Uterus (tissue), 4 donors: ENCODE data around the gene OR13C4. TPM values are rescaled to one million over a fixed set of nuclear protein-coding genes. Genes with fewer than 3 reads are reported as not detected.

Experiments used
- DNase-seq, 2 donors: peaks; one replicate each; pipeline ENCODE4 v3.0.0-alpha.2; 2019 to 2020
- H3K27ac ChIP-seq, 2 donors: fragments of 200-600 bp; sonication (generic); 1 replicate in 1 of 2; 2 replicates in 1 of 2; pipeline ENCODE4 v1.5.1; 2016 to 2018
- H3K27me3 ChIP-seq, 2 donors: fragments of 200-600 bp; sonication (generic); one replicate each; pipeline ENCODE4 v1.5.1; 2018 to 2019; ENCODE audit warnings: control low read depth in 1 of 2
- H3K36me3 ChIP-seq, 2 donors: fragments of 200-600 bp; sonication (generic); one replicate each; pipeline ENCODE4 v1.5.1; 2019; ENCODE audit warnings: control low read depth in 1 of 2
- H3K4me1 ChIP-seq, 2 donors: fragments of 200-600 bp; sonication (generic); one replicate each; pipeline ENCODE4 v1.5.1; 2018 to 2019; ENCODE audit warnings: control low read depth in 1 of 2
- H3K4me3 ChIP-seq, 2 donors: fragments of 200-600 bp; sonication (generic); 1 replicate in 1 of 2; 2 replicates in 1 of 2; pipeline ENCODE4 v1.5.1; 2018 to 2019; ENCODE audit warnings: mild to moderate bottlenecking in 1 of 2
- H3K9me3 ChIP-seq, 2 donors: fragments of 200-600 bp; sonication (generic); one replicate each; pipeline ENCODE4 v1.5.1; 2019; ENCODE audit warnings: control low read depth in 1 of 2
- POLR2A ChIP-seq, 2 donors: fragments of 450-650 bp; IDR thresholded peaks; one replicate each; pipeline ENCODE4 v1.6.1; 2016; ENCODE audit warnings: antibody characterized with exemption in 2 of 2, mild to moderate bottlenecking in 1 of 2, moderate library complexity in 1 of 2
- intact Hi-C: fragments of 100-400 bp; cut with DNase I; formaldehyde crosslinking; loops from one replicate; pipeline ENCODE4 v1.15.1; 2023; ENCODE audit warnings: low total_unique reads
- total RNA-seq, 4 donors: library from RNA; depleted of rRNA in 3 of 4; stranded (reverse); fragments of >200 nt in 3 of 4; gene quantifications; one replicate each; pipeline versions ENCODE4 v1.1.0 to v1.2.4, GENCODE V29; 2014 to 2023
- TF ChIP-seq, protein P1 (sequence below), 4 experiments: fragments of 200-600 bp in 2 of 4; fragments of 450-650 bp in 2 of 4; sonication (generic) in 2 of 4; IDR thresholded peaks; one replicate each; pipeline ENCODE4 v1.5.1; 2016 to 2019; ENCODE audit warnings: antibody characterized with exemption in 4 of 4, mild to moderate bottlenecking in 2 of 4, moderate library complexity in 1 of 4
- donor health status: DM: yes; HTN: yes; CAD: no.

Gene OR13C4
- total RNA-seq, 4 donors from 2014 or later = 0.97 TPM; not detected in 3

DNA sequence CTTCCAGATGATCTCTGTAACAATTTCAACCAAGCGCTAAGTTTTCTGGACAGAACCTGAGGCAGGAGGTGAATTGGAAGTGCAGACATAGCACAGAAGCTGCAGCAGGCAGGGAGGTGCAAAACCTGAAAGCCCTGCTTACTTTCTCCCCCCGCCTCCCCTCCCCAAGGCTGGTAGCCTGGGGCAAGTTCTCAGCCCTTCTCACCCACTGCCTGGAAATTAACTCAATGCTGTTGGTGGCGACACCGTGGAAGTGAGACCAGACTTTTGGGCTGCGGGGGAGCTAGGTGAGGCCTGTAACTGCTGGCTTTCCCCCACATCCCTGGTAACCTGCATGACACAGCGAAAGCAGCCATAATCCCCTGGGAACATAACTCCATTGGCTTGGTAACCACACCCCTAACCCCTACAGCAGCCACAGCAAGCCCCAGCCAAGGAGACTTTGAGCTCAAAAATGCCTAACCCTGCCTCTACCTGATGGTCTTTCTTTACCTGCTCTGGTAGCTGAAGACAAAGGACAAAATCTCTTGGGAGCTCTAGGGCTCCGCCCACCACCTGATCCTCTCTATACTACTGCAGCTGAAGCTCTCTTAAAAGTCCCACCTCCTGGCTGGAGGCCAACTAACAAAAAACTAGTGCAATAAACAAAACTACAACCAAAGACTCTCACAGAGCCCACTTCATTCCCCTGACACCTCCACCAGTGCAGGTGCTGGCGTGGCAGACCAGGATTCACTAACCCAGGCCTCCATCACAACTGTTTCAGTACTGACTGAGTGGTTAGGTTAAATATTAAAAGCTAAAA lies 30.0 kb upstream of the OR13C4 start:
- Histone ChIP-seq H3K27me3 (no peaks in the 10 kb centered on the region), H3K27ac (no peak overlapping the region), H3K36me3 (no peaks in the 10 kb centered on the region), H3K4me3 (no peak overlapping the region), H3K9me3 (no peaks in the 10 kb centered on the region), H3K4me1 (no peaks in the 10 kb centered on the region)
- no peak for TF ChIP-seq POLR2A (IDR thresholded peaks at IDR 0.05)
- TF ChIP-seq, protein P1, sequence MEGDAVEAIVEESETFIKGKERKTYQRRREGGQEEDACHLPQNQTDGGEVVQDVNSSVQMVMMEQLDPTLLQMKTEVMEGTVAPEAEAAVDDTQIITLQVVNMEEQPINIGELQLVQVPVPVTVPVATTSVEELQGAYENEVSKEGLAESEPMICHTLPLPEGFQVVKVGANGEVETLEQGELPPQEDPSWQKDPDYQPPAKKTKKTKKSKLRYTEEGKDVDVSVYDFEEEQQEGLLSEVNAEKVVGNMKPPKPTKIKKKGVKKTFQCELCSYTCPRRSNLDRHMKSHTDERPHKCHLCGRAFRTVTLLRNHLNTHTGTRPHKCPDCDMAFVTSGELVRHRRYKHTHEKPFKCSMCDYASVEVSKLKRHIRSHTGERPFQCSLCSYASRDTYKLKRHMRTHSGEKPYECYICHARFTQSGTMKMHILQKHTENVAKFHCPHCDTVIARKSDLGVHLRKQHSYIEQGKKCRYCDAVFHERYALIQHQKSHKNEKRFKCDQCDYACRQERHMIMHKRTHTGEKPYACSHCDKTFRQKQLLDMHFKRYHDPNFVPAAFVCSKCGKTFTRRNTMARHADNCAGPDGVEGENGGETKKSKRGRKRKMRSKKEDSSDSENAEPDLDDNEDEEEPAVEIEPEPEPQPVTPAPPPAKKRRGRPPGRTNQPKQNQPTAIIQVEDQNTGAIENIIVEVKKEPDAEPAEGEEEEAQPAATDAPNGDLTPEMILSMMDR (IDR thresholded peaks at IDR 0.05) = no peak
- intact Hi-C loops = no loop called here
- no peak for DNase-seq

DNA sequence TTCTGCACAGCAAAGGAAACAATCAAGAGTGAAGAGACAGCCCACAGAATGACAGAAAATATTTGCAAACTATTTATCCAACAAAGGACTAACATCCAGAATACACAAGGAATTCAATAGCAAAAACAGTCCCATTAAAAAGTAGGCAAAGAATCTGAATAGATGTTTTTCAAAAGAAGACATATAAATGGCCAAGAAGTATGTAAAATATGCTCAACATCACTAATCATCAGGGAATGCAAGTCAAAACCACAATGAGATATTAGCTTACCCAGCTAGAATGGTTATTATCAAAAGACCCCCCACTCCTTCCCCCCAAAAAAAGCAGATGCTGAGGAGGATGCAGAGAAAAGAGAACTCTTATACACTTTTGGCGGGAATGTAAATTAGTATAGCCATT lies 28.5 kb upstream of the OR13C4 start:
- Histone ChIP-seq H3K4me3 (no peak overlapping the region), H3K27me3 (no peaks in the 10 kb centered on the region), H3K4me1 (no peaks in the 10 kb centered on the region), H3K36me3 (no peaks in the 10 kb centered on the region), H3K27ac (no peak overlapping the region), H3K9me3 (no peaks in the 10 kb centered on the region)
- TF ChIP-seq POLR2A (IDR thresholded peaks at IDR 0.05) = no peak
- TF ChIP-seq, protein P1 (IDR thresholded peaks at IDR 0.05) = no peak
- intact Hi-C loops = no loop called here
- DNase-seq = no peak

DNA sequence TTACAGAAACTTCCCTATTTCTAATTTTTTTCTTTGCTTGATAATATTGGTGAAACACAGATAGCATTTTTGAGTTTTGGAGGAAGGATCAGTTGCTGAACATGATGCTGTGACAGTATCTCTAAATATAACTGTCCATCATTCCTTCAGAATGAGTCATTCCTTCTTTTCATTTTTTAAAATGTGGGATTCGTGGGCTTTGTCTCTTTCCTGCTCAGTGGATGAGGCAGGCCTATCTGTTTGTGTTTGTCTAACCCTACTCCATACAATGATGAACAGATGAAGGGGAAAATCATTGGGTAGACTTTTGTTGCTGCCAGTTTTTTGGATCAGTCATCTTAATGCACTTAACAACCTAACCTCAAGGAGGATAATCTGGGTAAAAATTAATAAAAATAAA lies 26.3 kb upstream of the OR13C4 start:
- no peaks in the 10 kb centered on the region for H3K9me3 ChIP-seq
- intact Hi-C loops = no loop called here
- DNase-seq = no peak
- no peaks in the 10 kb centered on the region for H3K36me3 ChIP-seq
- H3K27me3 ChIP-seq = no peaks in the 10 kb centered on the region
- TF ChIP-seq POLR2A (IDR thresholded peaks at IDR 0.05) = no peak
- TF ChIP-seq, protein P1 (IDR thresholded peaks at IDR 0.05) = no peak
- no peak overlapping the region for H3K4me3 ChIP-seq
- H3K27ac ChIP-seq = no peak overlapping the region
- H3K4me1 ChIP-seq = no peaks in the 10 kb centered on the region

DNA sequence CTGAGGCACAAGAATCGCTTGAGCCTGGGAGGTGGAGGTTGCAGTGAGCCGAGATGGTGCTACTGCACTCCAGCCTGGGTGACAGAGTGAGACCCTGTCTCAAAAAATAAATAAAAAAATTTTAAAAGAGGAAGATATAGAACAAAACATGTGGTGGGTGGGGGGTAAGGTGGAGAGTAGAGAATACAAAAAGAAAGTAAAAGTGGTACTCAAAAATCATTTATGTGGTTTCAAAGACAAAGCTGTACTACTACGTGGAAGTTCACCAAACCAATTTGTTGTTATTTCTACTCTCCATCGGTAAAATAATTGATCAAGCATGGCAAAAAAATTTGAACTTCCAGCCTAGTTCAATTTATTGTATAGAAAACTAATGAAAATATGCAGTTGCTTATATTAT lies 17.6 kb upstream of the OR13C4 start:
- H3K36me3 ChIP-seq = no peaks in the 10 kb centered on the region
- intact Hi-C loops = no loop called here
- H3K9me3 ChIP-seq = no peaks in the 10 kb centered on the region
- H3K27ac ChIP-seq = no peak overlapping the region
- DNase-seq = no peak
- H3K4me1 ChIP-seq = no peaks in the 10 kb centered on the region
- H3K27me3 ChIP-seq = no peaks in the 10 kb centered on the region
- TF ChIP-seq, protein P1 (IDR thresholded peaks at IDR 0.05) = no peak
- no peak for TF ChIP-seq POLR2A (IDR thresholded peaks at IDR 0.05)
- no peak overlapping the region for H3K4me3 ChIP-seq

DNA sequence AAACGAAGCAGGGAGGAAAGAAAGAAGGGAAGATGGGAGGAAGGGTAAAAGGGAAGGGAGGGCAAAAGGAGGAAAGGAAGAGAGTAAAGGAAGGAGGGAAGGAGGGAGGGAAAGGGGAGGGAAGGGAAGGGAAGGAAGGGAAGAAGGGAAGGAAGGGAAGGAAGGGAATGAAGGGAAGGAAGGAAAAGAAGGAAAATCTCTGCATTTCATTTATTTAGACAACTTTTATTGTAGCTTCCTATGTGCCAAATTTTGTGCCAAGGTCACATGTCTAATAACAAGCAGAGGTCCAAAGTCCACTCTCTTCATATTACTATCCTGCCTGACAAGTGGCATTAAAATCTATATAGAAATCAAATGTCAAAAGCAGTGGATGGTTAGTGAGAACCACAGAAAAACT lies 12.3 kb upstream of the OR13C4 start:
- no peak for TF ChIP-seq POLR2A (IDR thresholded peaks at IDR 0.05)
- TF ChIP-seq, protein P1 (IDR thresholded peaks at IDR 0.05) = no peak
- no peaks in the 10 kb centered on the region for H3K4me1 ChIP-seq
- no peak overlapping the region for H3K27ac ChIP-seq
- DNase-seq = no peak
- H3K27me3 ChIP-seq = no peaks in the 10 kb centered on the region
- H3K36me3 ChIP-seq = no peaks in the 10 kb centered on the region
- H3K9me3 ChIP-seq = no peaks in the 10 kb centered on the region
- H3K4me3 ChIP-seq = no peak overlapping the region
- intact Hi-C loops = no loop called here
